ENCODE data around the gene SELENOT.
"Not testable (repeated sequence)": the region's sequence is repeated elsewhere in the genome, so short reads cannot be mapped to it uniquely, and the experiment has no call there.

DNA sequence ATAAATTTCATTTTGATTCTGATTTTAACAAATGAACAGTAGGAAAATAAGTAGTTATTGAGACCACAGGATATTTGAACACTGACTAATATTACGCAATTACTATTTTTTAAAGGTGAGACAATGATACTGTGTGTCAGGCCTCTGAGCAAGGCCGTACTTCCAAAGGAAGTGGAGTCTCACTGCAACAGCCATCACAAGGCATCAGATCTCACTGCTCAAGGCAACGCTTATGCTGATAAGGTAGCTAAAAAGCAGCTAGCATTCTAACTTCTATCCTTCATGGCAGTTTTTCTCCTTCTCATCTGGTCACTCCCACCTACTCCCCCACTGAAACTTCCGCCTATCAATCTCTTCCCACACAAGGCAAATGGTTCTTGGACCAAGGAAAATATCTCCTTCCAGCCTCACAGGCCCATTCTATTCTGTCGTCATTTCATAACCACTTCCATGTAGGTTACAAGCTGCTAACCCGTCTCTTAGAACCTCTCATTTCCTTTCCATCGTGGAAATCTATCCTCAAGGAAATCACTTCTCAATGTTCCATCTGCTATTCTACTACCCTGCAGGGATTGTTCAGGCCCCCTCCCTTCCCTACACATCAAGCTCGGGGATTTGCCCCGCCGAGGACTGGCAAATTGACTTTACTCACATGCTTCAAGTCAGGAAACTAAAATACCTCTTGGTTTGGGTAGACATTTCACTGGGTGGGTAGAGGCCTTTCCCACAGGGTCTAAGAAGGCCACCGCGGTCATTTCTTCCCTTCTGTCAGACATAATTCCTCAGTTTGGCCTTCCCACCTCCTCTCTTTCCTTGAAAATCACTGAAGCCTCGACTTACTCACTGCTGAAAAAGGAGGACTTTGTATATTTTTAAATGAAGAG is 2.2 kb upstream of the SELENOT start:
- TF ChIP-seq, protein P1, sequence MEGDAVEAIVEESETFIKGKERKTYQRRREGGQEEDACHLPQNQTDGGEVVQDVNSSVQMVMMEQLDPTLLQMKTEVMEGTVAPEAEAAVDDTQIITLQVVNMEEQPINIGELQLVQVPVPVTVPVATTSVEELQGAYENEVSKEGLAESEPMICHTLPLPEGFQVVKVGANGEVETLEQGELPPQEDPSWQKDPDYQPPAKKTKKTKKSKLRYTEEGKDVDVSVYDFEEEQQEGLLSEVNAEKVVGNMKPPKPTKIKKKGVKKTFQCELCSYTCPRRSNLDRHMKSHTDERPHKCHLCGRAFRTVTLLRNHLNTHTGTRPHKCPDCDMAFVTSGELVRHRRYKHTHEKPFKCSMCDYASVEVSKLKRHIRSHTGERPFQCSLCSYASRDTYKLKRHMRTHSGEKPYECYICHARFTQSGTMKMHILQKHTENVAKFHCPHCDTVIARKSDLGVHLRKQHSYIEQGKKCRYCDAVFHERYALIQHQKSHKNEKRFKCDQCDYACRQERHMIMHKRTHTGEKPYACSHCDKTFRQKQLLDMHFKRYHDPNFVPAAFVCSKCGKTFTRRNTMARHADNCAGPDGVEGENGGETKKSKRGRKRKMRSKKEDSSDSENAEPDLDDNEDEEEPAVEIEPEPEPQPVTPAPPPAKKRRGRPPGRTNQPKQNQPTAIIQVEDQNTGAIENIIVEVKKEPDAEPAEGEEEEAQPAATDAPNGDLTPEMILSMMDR (IDR thresholded peaks at IDR 0.05; ENCODE audit: low read length) = not testable (repeated sequence)
- not testable (repeated sequence) for TF ChIP-seq EZH2 (optimal IDR thresholded peaks at IDR 0.05; ENCODE audit: low read depth, low read length); EZH2phosphoT487 (IDR thresholded peaks at IDR 0.05; ENCODE audit: low read length)
